SKM-1 treated with dmso at 0.1 percent for 144 hours (cell line): Measurements from ENCODE around the gene ASIC1.
"Not testable (repeated sequence)": the region's sequence is repeated elsewhere in the genome, so short reads cannot be mapped to it uniquely, and the experiment has no call there.

Experiments
- DNase-seq: peaks from one replicate; lab custom pipeline; 2025; ENCODE audit not compliant: unreplicated experiment; lab: John Stamatoyannopoulos, UW

The ASIC1 gene

GRCh38 chr12:50083301-50083700, 25.9 kb downstream of the ASIC1 start:
- DNase-seq, result no peak

GRCh38 chr12:50084409-50084774, 27.0 kb downstream of the ASIC1 start:
- DNase-seq, result not testable (repeated sequence)

- peak; percentile 68 for DNase-seq
Measured at GRCh38 chr12:50084775-50085614, 27.6 kb downstream of the ASIC1 start, which contains the start of gene SMARCD1. TSS of gene SMARCD1 (plus strand) at chr12:50085342. CDS start at chr12:50085370, 28 bp downstream.

- no peak for DNase-seq
Measured at GRCh38 chr12:50085615-50086072, 28.2 kb downstream of the ASIC1 start.

- no peak for DNase-seq
Measured at GRCh38 chr12:50086148-50086547, 28.8 kb downstream of the ASIC1 start.

- DNase-seq, result no peak
Measured at GRCh38 chr12:50087151-50087550, 29.8 kb downstream of the ASIC1 start.

- no peak for DNase-seq
Measured at GRCh38 chr12:50087995-50088394, 30.6 kb downstream of the ASIC1 start.

- DNase-seq, result no peak
Measured at GRCh38 chr12:50088577-50089335, 31.4 kb downstream of the ASIC1 start.

- no peak for DNase-seq
Measured at GRCh38 chr12:50089730-50090129, 32.3 kb downstream of the ASIC1 start.

GRCh38 chr12:50090391-50090790, 33.0 kb downstream of the ASIC1 start:
- no peak for DNase-seq

- no peak for DNase-seq
Measured at GRCh38 chr12:50097952-50098351, 40.6 kb downstream of the ASIC1 start.

- no peak for DNase-seq
Measured at GRCh38 chr12:50099302-50100008, 42.1 kb downstream of the ASIC1 start.

GRCh38 chr12:50100561-50100960, 43.2 kb downstream of the ASIC1 start:
- DNase-seq, result no peak

- DNase-seq, result no peak
Measured at GRCh38 chr12:50101663-50102062, 44.3 kb downstream of the ASIC1 start.

GRCh38 chr12:50102131-50102531, 44.7 kb downstream of the ASIC1 start:
- DNase-seq, result no peak

- DNase-seq, result no peak
Measured at GRCh38 chr12:50102646-50103309, 45.4 kb downstream of the ASIC1 start.

- DNase-seq, result no peak
Measured at GRCh38 chr12:50103351-50103750, 46.0 kb downstream of the ASIC1 start.

- no peak for DNase-seq
Measured at GRCh38 chr12:50103767-50104321, 46.4 kb downstream of the ASIC1 start, which contains the start of gene GPD1. TSS of gene GPD1 (plus strand) at chr12:50104008. CDS start at chr12:50104051, 43 bp downstream.

- no peak for DNase-seq
Measured at GRCh38 chr12:50104417-50105366, 47.3 kb downstream of the ASIC1 start.
